GM19372 (cell line): Measurements from ENCODE around the gene ATP10D.

ENCODE experiments used
- ATAC-seq: cut with Tn5 transposase; IDR thresholded peaks from one replicate; pipeline ENCODE4 v1.9.1; 2021; ENCODE audit warnings: mild to moderate bottlenecking, low read depth, moderate library complexity; ENCODE audit not compliant: unreplicated experiment

ATP10D gene

GRCh38 chr4:47485047-47485692 is at the start of gene ATP10D:
ATP10D (plus strand) TSS chr4:47485275; CDS start chr4:47512541, 27,266 bp downstream.
- peak; percentile 96 for ATAC-seq

DNA sequence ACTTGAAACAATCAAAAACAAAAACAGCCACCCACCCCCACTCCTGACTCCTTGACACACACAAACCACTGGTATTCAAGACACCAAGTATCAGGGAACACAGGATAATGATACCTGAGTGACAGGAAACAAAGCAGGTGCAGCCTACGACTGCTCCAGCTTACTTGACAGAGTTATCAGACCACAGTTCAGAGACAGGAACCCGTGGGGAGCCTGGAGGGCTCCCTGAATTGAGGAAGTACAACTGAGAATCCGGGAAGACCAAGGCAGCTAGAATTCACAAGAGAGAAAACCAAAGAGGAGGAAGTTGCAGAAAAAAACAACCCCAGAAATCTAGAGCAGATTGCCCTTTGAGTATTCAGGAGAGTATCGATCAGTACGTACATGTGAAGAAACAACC is 42.1 kb upstream of the ATP10D start:
- ATAC-seq: peak; percentile 63

- no peak for ATAC-seq
Measured at GRCh38 chr4:47444031-47444430, 41.0 kb upstream of the ATP10D start.

DNA sequence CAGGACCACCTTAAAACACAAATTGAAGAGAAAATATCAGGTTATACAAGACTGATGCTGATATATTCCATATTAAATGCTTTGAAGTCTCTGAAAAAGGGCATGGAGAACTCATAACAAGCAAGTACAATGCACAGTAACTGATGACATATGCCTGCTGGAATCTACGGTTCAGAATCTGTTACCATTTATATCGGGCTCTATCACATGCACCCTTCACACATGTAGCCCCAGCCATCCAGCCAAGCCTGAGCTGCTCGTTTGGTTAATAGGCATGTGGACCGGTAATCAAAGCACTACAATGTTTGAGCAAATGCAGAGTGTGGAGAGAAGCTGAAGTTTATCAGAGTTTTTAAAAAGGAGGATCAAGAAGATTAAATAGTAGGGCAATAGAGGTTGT is 33.4 kb upstream of the ATP10D start:
- no peak for ATAC-seq

DNA sequence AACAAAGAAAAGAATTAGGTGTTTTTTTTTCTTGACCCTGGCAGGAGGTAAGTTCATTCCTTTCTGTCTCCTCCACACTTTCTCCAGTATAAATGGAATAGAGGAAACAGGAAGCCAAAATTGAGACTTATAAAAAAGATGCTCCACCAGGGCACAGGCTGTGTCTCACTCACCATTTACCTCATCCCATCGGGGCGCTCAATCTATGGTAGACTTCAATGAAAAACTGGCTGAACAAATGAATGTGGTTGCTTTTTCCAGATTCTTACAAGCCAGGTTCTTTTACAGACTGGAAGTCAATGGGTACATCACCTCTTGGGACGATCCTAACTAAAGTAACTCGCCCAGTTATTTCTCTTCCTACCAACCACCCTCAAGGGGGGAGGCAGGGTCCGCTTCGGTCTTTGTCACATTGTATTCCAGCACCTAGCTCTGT is 22.3 kb upstream of the ATP10D start:
- ATAC-seq: peak; percentile 21

- ATAC-seq: peak; percentile 88
Measured at GRCh38 chr4:47463235-47463956, 21.7 kb upstream of the ATP10D start, which contains the start of gene COMMD8. COMMD8 (minus strand) TSS chr4:47463702; CDS start chr4:47463651, 51 bp downstream.

- no peak for ATAC-seq
Measured at GRCh38 chr4:47465004-47465403, 20.1 kb upstream of the ATP10D start.

- no peak for ATAC-seq
Measured at GRCh38 chr4:47466056-47466785, 18.9 kb upstream of the ATP10D start.

DNA sequence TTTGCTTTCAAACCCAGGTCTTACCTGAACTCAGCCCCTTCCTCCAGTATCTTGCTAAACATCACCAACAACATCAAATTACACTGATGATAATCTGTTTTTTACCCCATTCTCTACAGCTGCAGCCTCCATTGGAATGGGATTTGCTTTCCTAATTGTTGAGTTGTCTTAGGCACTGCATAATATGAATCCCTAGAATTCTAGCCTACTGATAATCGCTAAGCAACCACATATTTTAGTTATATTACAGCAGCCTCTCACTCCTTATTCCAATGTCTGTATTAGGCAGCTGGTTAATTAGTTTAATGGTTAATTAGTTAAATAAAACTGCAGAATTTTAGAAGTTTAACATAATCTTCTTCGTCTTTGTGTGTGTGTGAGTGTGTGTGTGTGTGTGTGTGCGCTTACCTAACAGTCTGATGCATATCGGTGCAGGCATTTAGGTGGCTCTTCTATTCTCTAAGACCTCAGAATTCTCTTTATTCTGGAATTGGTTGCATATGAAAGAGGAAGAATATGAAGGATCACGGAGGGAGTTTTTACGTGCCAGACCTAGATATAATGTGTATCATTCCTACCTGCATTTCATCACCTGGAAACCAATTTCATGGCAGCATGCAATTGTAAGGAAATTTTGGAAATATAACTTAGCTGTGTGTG is 16.2 kb upstream of the ATP10D start:
- no peak for ATAC-seq

- ATAC-seq: no peak
Measured at GRCh38 chr4:47469951-47470350, 15.1 kb upstream of the ATP10D start.

GRCh38 chr4:47471064-47471463 is 14.0 kb upstream of the ATP10D start:
- no peak for ATAC-seq

DNA sequence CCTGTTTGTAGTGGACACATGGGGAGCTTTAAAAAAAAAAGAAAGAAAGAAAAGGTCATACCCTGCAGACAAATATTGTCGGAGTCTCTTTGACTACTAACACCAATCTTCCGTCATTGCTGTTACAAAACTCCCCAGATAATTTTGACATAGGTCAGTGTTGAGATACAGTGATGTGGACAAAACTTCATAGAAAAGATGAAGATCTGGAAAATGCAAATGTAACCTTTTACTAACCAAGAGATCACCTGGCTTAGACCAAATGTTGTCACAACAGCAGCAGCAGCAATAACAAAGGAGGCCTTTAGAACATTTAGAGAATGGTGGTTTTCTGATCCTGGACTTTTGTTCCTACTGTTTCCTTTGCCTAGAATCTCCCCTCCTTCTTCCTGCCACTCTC is 13.5 kb upstream of the ATP10D start:
- ATAC-seq: no peak

GRCh38 chr4:47473141-47473750 is 11.8 kb upstream of the ATP10D start:
- no peak for ATAC-seq

DNA sequence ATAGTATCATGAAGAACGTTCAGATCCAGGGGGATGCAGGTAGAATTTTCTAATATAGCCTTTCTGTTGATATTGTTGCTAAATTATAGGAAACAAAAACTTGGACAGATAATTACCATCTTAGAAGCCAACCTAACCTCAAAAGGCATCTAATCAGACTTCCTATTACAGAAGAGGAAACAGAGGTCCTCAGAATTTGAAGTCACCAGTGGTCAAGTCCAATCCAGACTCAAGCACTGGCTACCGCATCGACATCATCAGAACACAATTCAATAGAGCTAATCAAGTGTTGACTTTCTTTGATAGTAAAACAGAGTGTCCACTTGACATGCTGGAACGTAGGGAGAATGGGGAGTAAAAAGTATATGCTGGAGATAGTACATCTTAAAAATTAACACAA is 10.3 kb upstream of the ATP10D start:
- ATAC-seq: no peak

DNA sequence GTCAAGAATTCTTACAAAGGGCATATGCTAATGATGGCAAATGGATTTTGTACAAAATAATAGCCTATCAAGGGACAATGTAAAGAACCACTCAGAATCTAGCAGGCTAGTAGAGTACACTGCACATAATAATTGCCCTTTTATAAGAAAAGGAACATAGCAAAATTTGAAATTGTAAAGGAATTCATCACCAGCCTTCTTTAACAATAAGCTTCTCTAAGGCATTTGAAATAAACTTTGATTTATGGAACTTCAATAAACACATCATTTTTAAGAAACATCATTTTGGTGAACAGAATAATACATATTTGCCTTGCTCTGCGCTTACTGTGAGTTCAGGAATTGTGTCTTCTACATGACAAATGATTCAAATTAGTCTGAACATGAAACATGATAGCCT is 9.7 kb upstream of the ATP10D start:
- ATAC-seq: no peak

DNA sequence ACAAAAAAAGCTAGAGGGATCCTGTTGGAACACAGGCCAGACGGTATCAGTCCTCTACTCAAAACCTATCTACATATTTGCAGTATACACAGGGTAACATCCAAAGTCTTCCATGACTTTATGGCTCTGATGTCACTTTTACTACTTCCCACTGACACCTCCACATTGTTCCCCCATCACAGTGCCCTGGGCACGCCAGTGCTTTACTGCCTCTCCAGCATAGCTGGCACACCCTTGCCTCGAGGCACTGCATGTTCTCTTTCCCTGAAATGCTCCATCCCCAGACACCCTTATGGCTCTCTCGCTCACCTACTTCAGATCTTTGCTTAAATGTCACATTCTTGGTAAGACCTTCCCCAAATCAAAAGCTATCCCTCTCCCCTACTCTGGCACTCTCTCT is 6.3 kb upstream of the ATP10D start:
- ATAC-seq: no peak

GRCh38 chr4:47482326-47482725 is 2.7 kb upstream of the ATP10D start:
- ATAC-seq: no peak

GRCh38 chr4:47483745-47484144 is 1.3 kb upstream of the ATP10D start:
- ATAC-seq: no peak

DNA sequence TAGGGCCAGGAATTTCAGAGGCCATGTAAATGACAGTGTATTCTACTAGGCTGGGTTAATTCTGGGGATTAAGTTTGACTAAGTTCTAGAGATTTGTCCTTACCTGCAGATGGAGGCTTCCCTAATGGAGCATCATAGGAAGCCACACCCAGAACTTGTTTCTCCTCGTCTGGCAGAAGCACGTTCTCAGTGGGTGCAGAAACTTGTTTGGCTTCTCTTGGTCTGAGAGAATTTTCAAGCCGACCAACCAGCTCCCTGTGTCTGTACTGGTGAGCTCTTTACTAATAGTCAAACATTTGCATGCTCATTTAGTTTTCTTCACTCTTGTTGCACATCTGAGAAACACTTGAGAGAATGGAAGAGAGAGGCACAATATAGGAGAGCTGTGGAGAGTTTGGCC is 907 bp upstream of the ATP10D start:
- ATAC-seq: no peak

GRCh38 chr4:47485768-47486167 is 693 bp downstream of the ATP10D start:
- ATAC-seq: no peak
